A172 (cell line): ENCODE results near the gene POLE4. TPM values are rescaled to one million over a fixed set of nuclear protein-coding genes. Genes with fewer than 3 reads are reported as not detected.

Experiments
- DNase-seq: peaks from one replicate; pipeline ENCODE4 v3.0.0-alpha.2; 2015; ENCODE audit warnings: low spot score
- total RNA-seq: library from RNA; depleted of rRNA; stranded (reverse); fragments of >200 nt; shearing (Covaris generic); gene quantifications from 2 replicates; pipeline ENCODE4 v1.2.3, GENCODE V29; 2014; rRNA removed

POLE4 gene
- total RNA-seq, 1 experiment from 2014 or later: 16.4 TPM

GRCh38 chr2:74985978-74986609 is 27.7 kb downstream of the POLE4 start:
- no peak for DNase-seq

GRCh38 chr2:74991977-74992376 is 33.5 kb downstream of the POLE4 start:
- no peak for DNase-seq

GRCh38 chr2:74999468-74999867 is 41.0 kb downstream of the POLE4 start:
- no peak for DNase-seq

GRCh38 chr2:75002007-75002406 is 43.6 kb downstream of the POLE4 start:
- no peak for DNase-seq

GRCh38 chr2:75003276-75003675 is 44.8 kb downstream of the POLE4 start:
- DNase-seq: no peak

GRCh38 chr2:75003773-75004172 is 45.3 kb downstream of the POLE4 start:
- DNase-seq: no peak

GRCh38 chr2:75006041-75006440 is 47.6 kb downstream of the POLE4 start:
- DNase-seq: no peak

GRCh38 chr2:75007061-75007460 is 48.6 kb downstream of the POLE4 start:
- no peak for DNase-seq

GRCh38 chr2:75007819-75008218 is 49.4 kb downstream of the POLE4 start:
- DNase-seq: no peak

GRCh38 chr2:75010571-75010970 is 52.1 kb downstream of the POLE4 start:
- no peak for DNase-seq

- no peak for DNase-seq
Measured at GRCh38 chr2:75012080-75012479, 53.6 kb downstream of the POLE4 start.

- DNase-seq: no peak
Measured at GRCh38 chr2:75018162-75018561, 59.7 kb downstream of the POLE4 start.

Other genes with a start within 250 kb of the POLE4 start
- gene HK2, start 124.5 kb upstream of the POLE4 start, total RNA-seq: 0.09 and 1.0 TPM in 2 replicates
- gene TACR1, start 240.9 kb downstream of the POLE4 start, total RNA-seq: not detected in 2 replicates